Caco-2 (cell line): ENCODE measurements around the gene MMP23B. TPM values are rescaled to one million over a fixed set of nuclear protein-coding genes. Genes with fewer than 3 reads are reported as not detected.

ENCODE experiments used
- BruUV-seq: library from RNA; stranded (reverse); fragments of 400-500 nt; replicated peaks from 2 replicates; lab custom pipeline; 2021; lab: Mats Ljungman, UMichigan
- CTCF ChIA-PET: fragments of 300-600 bp; sonication (Branson Sonifier 250); formaldehyde crosslinking; loops from one replicate; lab custom pipeline; 2022; ENCODE audit warnings: antibody characterized with exemption; lab: Charles Lee
- POLR2A ChIA-PET: fragments of 300-600 bp; sonication (Branson Sonifier 250); formaldehyde crosslinking; loops from one replicate; lab custom pipeline; 2022; ENCODE audit warnings: antibody characterized with exemption; lab: Charles Lee
- DNase-seq, 2 experiments: peaks; one replicate each; pipeline versions ENCODE4 v3.0.0 to v3.0.0-alpha.2; 2020 to 2022
- H3K27me3 ChIP-seq: replicated peaks from 2 replicates; pipeline ENCODE4 v1.6.0; 2011; ENCODE audit warnings: low read length; ENCODE audit not compliant: control insufficient read depth, insufficient read depth
- H3K36me3 ChIP-seq: 2 replicates; pipeline ENCODE4 v1.5.1; 2011; ENCODE audit warnings: low read length; ENCODE audit not compliant: control insufficient read depth, insufficient read depth
- H3K4me1 ChIP-seq: fragments of 250-450 bp; sonication (Bioruptor Pico); 2 replicates; pipeline ENCODE4 v1.5.1; 2020; ENCODE audit warnings: mild to moderate bottlenecking
- H3K4me3 ChIP-seq: 2 replicates; pipeline ENCODE4 v1.5.1; 2011; ENCODE audit warnings: low read depth, mild to moderate bottlenecking, control low read depth, low read length
- H3K9me3 ChIP-seq: fragments of 250-450 bp; sonication (Bioruptor Pico); 2 replicates; pipeline ENCODE4 v1.5.1; 2020; ENCODE audit warnings: mild to moderate bottlenecking, moderate library complexity
- H3K27ac Mint-ChIP-seq: one replicate; pipeline ENCODE4 v1.8.0; 2022; ENCODE audit warnings: mixed read lengths; ENCODE audit not compliant: unreplicated experiment
- H3K27me3 Mint-ChIP-seq: one replicate; pipeline ENCODE4 v1.8.0; 2022; ENCODE audit warnings: mixed read lengths; ENCODE audit not compliant: insufficient read depth, unreplicated experiment
- H3K36me3 Mint-ChIP-seq: one replicate; pipeline ENCODE4 v1.8.0; 2022; ENCODE audit warnings: mild to moderate bottlenecking, mixed read lengths; ENCODE audit not compliant: insufficient read depth, unreplicated experiment
- H3K4me1 Mint-ChIP-seq: one replicate; pipeline ENCODE4 v1.8.0; 2022; ENCODE audit warnings: low read depth, mixed read lengths; ENCODE audit not compliant: unreplicated experiment
- H3K4me3 Mint-ChIP-seq: one replicate; pipeline ENCODE4 v1.8.0; 2022; ENCODE audit warnings: mild to moderate bottlenecking, moderate library complexity, mixed read lengths; ENCODE audit not compliant: unreplicated experiment
- H3K9me3 Mint-ChIP-seq: one replicate; pipeline ENCODE4 v1.8.0; 2022; ENCODE audit warnings: mixed read lengths; ENCODE audit not compliant: unreplicated experiment
- intact Hi-C: fragments of 100-400 bp; cut with micrococcal nuclease; formaldehyde crosslinking; loops from one replicate; pipeline ENCODE4 v1.10.0; 2022; ENCODE audit not compliant: unreplicated experiment
- total RNA-seq: library from RNA; stranded (reverse); gene quantifications from 2 replicates; pipeline ENCODE4 v1.2.3, GENCODE V29; 2022
- TF ChIP-seq, protein P1 (sequence below), 2 experiments: fragments of 200-600 bp in 1 of 2; IDR thresholded peaks; 1 replicate in 1 of 2; 2 replicates in 1 of 2; pipeline versions ENCODE4 v1.5.1 to v1.8.0; 2011 to 2022; ENCODE audit warnings: antibody characterized with exemption in 1 of 2, control low read depth in 1 of 2, inconsistent platforms in 1 of 2, low read depth in 1 of 2, low read length in 1 of 2, mild to moderate bottlenecking in 1 of 2, moderate library complexity in 1 of 2; ENCODE audit not compliant: insufficient read depth in 1 of 2, severe bottlenecking in 1 of 2, unreplicated experiment in 1 of 2

MMP23B gene
- total RNA-seq, 1 experiment from 2014 or later = 6.0 TPM

DNA sequence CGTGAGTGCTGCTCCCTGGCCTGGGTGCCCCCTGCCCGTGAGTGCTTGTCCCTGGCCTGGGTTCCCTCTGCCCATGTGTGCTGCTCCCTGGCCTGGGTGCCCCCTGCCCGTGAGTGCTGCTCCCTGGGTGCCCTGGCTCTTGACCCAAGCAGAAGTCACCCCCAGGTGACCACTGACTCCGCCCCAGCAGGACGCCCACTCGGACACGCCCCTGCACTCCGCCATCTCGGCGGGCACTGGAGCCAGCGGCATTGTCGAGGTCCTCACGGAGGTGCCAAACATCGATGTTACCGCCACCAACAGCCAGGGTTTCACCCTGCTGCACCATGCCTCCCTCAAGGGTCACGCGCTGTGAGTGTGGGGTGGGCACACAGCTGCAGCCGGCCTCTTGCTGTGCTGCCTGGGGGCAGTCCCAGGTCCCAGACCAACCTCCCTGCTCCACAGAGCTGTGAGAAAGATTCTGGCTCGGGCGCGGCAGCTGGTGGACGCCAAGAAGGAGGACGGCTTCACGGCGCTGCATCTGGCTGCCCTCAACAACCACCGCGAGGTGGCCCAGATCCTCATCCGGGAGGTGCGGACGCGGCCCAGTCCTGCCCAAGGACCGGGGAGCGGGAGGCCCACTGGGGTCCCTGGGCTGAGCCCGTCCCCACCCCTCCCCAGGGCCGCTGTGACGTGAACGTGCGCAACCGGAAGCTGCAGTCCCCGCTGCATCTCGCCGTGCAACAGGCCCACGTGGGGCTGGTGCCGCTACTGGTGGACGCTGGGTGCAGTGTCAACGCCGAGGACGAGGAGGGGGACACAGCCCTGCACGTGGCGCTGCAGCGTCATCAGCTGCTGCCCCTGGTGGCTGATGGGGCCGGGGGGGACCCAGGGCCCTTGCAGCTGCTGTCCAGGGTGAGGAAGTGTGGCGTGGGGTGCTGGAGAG lies 3.9 kb upstream of the MMP23B start:
- Mint-ChIP-seq H3K36me3 (peaks cover 13% of the 10 kb centered on the region), H3K27ac (no peak overlapping the region), H3K4me1 (no peaks in the 10 kb centered on the region), H3K27me3 (no peaks in the 10 kb centered on the region), H3K4me3 (no peak overlapping the region), H3K9me3 (no peaks in the 10 kb centered on the region)
- CTCF ChIA-PET = no interaction called here
- TF ChIP-seq, protein P1, sequence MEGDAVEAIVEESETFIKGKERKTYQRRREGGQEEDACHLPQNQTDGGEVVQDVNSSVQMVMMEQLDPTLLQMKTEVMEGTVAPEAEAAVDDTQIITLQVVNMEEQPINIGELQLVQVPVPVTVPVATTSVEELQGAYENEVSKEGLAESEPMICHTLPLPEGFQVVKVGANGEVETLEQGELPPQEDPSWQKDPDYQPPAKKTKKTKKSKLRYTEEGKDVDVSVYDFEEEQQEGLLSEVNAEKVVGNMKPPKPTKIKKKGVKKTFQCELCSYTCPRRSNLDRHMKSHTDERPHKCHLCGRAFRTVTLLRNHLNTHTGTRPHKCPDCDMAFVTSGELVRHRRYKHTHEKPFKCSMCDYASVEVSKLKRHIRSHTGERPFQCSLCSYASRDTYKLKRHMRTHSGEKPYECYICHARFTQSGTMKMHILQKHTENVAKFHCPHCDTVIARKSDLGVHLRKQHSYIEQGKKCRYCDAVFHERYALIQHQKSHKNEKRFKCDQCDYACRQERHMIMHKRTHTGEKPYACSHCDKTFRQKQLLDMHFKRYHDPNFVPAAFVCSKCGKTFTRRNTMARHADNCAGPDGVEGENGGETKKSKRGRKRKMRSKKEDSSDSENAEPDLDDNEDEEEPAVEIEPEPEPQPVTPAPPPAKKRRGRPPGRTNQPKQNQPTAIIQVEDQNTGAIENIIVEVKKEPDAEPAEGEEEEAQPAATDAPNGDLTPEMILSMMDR (IDR thresholded peaks at IDR 0.05; ENCODE audit: insufficient read depth in 1 of 2, low read depth in 1 of 2, low read length in 1 of 2, severe bottlenecking in 1 of 2, unreplicated experiment in 1 of 2) = no peak
- DNase-seq = no peak
- Histone ChIP-seq H3K27me3 (no peaks in the 10 kb centered on the region), H3K4me3 (no peak overlapping the region), H3K4me1 (no peaks in the 10 kb centered on the region), H3K9me3 (no peaks in the 10 kb centered on the region), H3K36me3 (no peaks in the 10 kb centered on the region)
- no TSS peak for BruUV-seq
- POLR2A ChIA-PET = no interaction called here
- intact Hi-C loops = no loop called here

DNA sequence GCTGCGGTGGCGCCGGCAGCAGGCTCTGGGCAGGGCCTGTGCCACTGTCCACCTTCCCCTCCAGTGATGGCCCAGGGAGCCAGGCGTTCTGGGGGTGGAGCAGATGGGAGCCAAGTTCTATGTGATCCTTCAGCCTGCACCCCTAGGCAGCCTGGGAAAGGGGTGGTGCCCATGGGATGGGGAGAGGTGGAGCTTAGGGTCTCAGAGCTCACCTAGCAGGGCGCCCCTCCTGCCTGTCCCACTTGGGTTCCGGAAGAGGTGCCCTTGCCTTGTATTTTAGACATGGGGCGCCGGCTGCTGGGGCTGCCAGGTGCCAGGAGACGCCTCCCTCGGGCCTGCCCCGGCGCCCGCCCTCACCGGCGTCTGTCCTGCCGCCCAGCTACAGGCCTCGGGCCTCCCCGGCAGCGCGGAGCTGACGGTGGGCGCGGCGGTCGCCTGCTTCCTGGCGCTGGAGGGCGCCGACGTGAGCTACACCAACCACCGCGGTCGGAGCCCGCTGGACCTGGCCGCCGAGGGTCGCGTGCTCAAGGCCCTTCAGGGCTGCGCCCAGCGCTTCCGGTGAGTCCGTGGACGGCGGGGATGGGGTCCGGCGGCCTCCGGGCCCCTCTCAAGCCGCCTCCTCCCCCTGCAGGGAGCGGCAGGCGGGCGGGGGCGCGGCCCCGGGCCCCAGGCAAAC lies 3.1 kb upstream of the MMP23B start:
- no peak overlapping the region for H3K4me3 Mint-ChIP-seq
- H3K27me3 Mint-ChIP-seq = no peaks in the 10 kb centered on the region
- POLR2A ChIA-PET = no interaction called here

More for the DNA sequence above, 3.1 kb upstream of the MMP23B start:
- DNase-seq = no peak
- Histone ChIP-seq H3K9me3 (no peaks in the 10 kb centered on the region), H3K4me3 (no peak overlapping the region), H3K36me3 (no peaks in the 10 kb centered on the region), H3K27me3 (no peaks in the 10 kb centered on the region), H3K4me1 (no peaks in the 10 kb centered on the region)
- no peaks in the 10 kb centered on the region for H3K4me1 Mint-ChIP-seq
- CTCF ChIA-PET = no interaction called here
- H3K27ac Mint-ChIP-seq = no peak overlapping the region
- intact Hi-C loops = no loop called here
- no peaks in the 10 kb centered on the region for H3K9me3 Mint-ChIP-seq
- BruUV-seq = no TSS peak
- TF ChIP-seq, protein P1 (IDR thresholded peaks at IDR 0.05; ENCODE audit: insufficient read depth in 1 of 2, low read depth in 1 of 2, low read length in 1 of 2, severe bottlenecking in 1 of 2, unreplicated experiment in 1 of 2) = no peak
- H3K36me3 Mint-ChIP-seq = peaks cover 13% of the 10 kb centered on the region
